HCT116 (cell line): Measurements from ENCODE around the gene RTN4RL1. TPM values are rescaled to one million over a fixed set of nuclear protein-coding genes. Genes with fewer than 3 reads are reported as not detected.

ENCODE experiments used
- ATAC-seq: fragments of 200-7000 bp; cut with Tn5 transposase; 2 replicates; pipeline ENCODE4 v1.9.1; 2020; ENCODE audit warnings: mild to moderate bottlenecking, moderate library complexity
- BruUV-seq: library from RNA; stranded (reverse); fragments of 400-500 nt; replicated peaks from 2 replicates; lab custom pipeline; 2021; lab: Mats Ljungman, UMichigan
- CTCF ChIA-PET: fragments of 300-600 bp; sonication (Branson Sonifier 250); formaldehyde crosslinking; loops from one replicate; lab custom pipeline; 2021; ENCODE audit warnings: antibody characterized with exemption; lab: Charles Lee
- POLR2A ChIA-PET: fragments of 300-600, 350-600 bp; sonication (Branson Sonifier 250); formaldehyde crosslinking; loops from one replicate; lab custom pipeline; 2021; ENCODE audit warnings: antibody characterized with exemption; lab: Charles Lee
- RAD21 ChIA-PET, 2 experiments: fragments of 300-600 bp; sonication (Branson Sonifier 250); formaldehyde crosslinking; loops; one replicate each; lab custom pipeline; 2023; ENCODE audit warnings: low total read pairs in 2 of 2; ENCODE audit not compliant: uncharacterized antibody in 2 of 2, unreplicated experiment in 2 of 2, low non-redundant PET in 1 of 2; lab: Charles Lee
- DNase-seq: peaks from one replicate; pipeline ENCODE4 v3.0.0-alpha.2; 2010; ENCODE audit warnings: low read depth, low spot score
- H2AFZ ChIP-seq: fragments of 200-600 bp; shearing (Covaris generic), sonication (generic); 2 replicates; pipeline ENCODE4 v1.6.1; 2017; ENCODE audit warnings: low read depth, mixed run types, mixed read lengths, antibody characterized with exemption, low read length; ENCODE audit not compliant: poor library complexity, severe bottlenecking
- H3K27ac ChIP-seq: 2 replicates; pipeline ENCODE4 v1.5.1; 2012; ENCODE audit warnings: low read depth, low read length
- H3K27me3 ChIP-seq: fragments of 200-600 bp; sonication (generic); 2 replicates; pipeline ENCODE4 v1.6.1; 2016; ENCODE audit warnings: mixed run types, low read length, mixed read lengths; ENCODE audit not compliant: insufficient read depth
- H3K36me3 ChIP-seq, 2 experiments: fragments of 200-500 bp in 1 of 2; fragments of 200-600 bp in 1 of 2; sonication (Bioruptor generic) in 1 of 2; sonication (generic) in 1 of 2; 2 replicates each; pipeline versions ENCODE4 v1.5.1 to v1.6.1; 2014 to 2016; ENCODE audit warnings: low read length in 2 of 2, inconsistent platforms in 1 of 2, mixed read lengths in 1 of 2, mixed run types in 1 of 2; ENCODE audit not compliant: insufficient read depth in 2 of 2, control insufficient read depth in 1 of 2
- H3K4me1 ChIP-seq, 2 experiments: fragments of 200-600 bp in 1 of 2; sonication (generic) in 1 of 2; 2 replicates each; pipeline versions ENCODE4 v1.5.1 to v1.6.1; 2012 to 2017; ENCODE audit warnings: low read length in 2 of 2, inconsistent platforms in 1 of 2, mild to moderate bottlenecking in 1 of 2, mixed read lengths in 1 of 2, mixed run types in 1 of 2, moderate library complexity in 1 of 2; ENCODE audit not compliant: insufficient read depth in 2 of 2, control insufficient read depth in 1 of 2
- H3K4me2 ChIP-seq: fragments of 200-600 bp; sonication (generic); 2 replicates; pipeline ENCODE4 v1.6.1; 2017; ENCODE audit warnings: mixed run types, low read length, mixed read lengths
- H3K4me3 ChIP-seq, 2 experiments: fragments of 200-600 bp in 1 of 2; sonication (generic) in 1 of 2; replicated peaks in 1 of 2; 2 replicates each; pipeline ENCODE4 v1.5.1; 2011 to 2016; ENCODE audit warnings: low read length in 2 of 2, control low read depth in 1 of 2, low read depth in 1 of 2, mild to moderate bottlenecking in 1 of 2, mixed read lengths in 1 of 2, mixed run types in 1 of 2
- H3K79me2 ChIP-seq: fragments of 200-600 bp; sonication (generic); 2 replicates; pipeline ENCODE4 v1.6.1; 2017; ENCODE audit warnings: mild to moderate bottlenecking, mixed run types, low read length, moderate library complexity, mixed read lengths; ENCODE audit not compliant: insufficient read depth
- H3K9ac ChIP-seq: fragments of 200-600 bp; sonication (generic); 2 replicates; pipeline ENCODE4 v1.6.1; 2016; ENCODE audit warnings: low read length, mixed read lengths
- H3K9me2 ChIP-seq: fragments of 200-600 bp; sonication (generic), shearing (Covaris generic); 2 replicates; pipeline ENCODE4 v1.6.1; 2017; ENCODE audit warnings: mixed run types, mild to moderate bottlenecking, moderate library complexity; ENCODE audit not compliant: insufficient read depth
- H3K9me3 ChIP-seq, 2 experiments: fragments of 200-500 bp in 1 of 2; fragments of 200-600 bp in 1 of 2; sonication (Bioruptor generic) in 1 of 2; sonication (generic) in 1 of 2; 2 replicates each; pipeline ENCODE4 v1.6.1; 2014 to 2017; ENCODE audit warnings: low read length in 2 of 2, mixed read lengths in 2 of 2, inconsistent platforms in 1 of 2, low read depth in 1 of 2, mild to moderate bottlenecking in 1 of 2, mixed run types in 1 of 2, moderate library complexity in 1 of 2; ENCODE audit not compliant: control insufficient read depth in 1 of 2, insufficient read depth in 1 of 2
- H4K20me1 ChIP-seq: fragments of 200-600 bp; sonication (generic), shearing (Covaris generic); 2 replicates; pipeline ENCODE4 v1.6.1; 2017; ENCODE audit warnings: mixed run types, mild to moderate bottlenecking, moderate library complexity; ENCODE audit not compliant: insufficient read depth
- CBX3 ChIP-seq: IDR thresholded peaks from 2 replicates; pipeline ENCODE4 v1.6.1; 2012; ENCODE audit warnings: low read depth
- ELF1 ChIP-seq: IDR thresholded peaks from 2 replicates; pipeline ENCODE4 v1.6.1; 2012; ENCODE audit warnings: low read depth, borderline replicate concordance
- JUND ChIP-seq: IDR thresholded peaks from 2 replicates; pipeline ENCODE4 v1.6.1; 2012
- POLR2AphosphoS5 ChIP-seq: IDR thresholded peaks from 2 replicates; pipeline ENCODE4 v1.6.1; 2011; ENCODE audit warnings: mild to moderate bottlenecking, low read depth, low read length, moderate library complexity
- SP1 ChIP-seq: IDR thresholded peaks from 2 replicates; pipeline ENCODE4 v1.6.1; 2012; ENCODE audit warnings: low read depth
- SRF ChIP-seq: IDR thresholded peaks from 2 replicates; pipeline ENCODE4 v1.6.1; 2012; ENCODE audit warnings: low read depth
- ZFX ChIP-seq: fragments of 450-650 bp; IDR thresholded peaks from 2 replicates; pipeline ENCODE4 v1.6.1; 2017
- ZNF274 ChIP-seq: fragments of 200-500 bp; sonication (Bioruptor generic); IDR thresholded peaks from 2 replicates; pipeline ENCODE4 v1.6.1; 2014; ENCODE audit warnings: mild to moderate bottlenecking, low read depth, low read length, inconsistent platforms
- intact Hi-C: fragments of 100-400 bp; cut with micrococcal nuclease; formaldehyde crosslinking; loops from 2 replicates; pipeline ENCODE4 v1.10.0; 2022
- total RNA-seq: library from RNA; stranded (reverse); gene quantifications from one replicate; pipeline ENCODE4 v1.2.1, GENCODE V29; 2021; ENCODE audit not compliant: unreplicated experiment
- TF ChIP-seq, protein P1 (sequence below): IDR thresholded peaks from 2 replicates; pipeline ENCODE4 v1.6.1; 2011; ENCODE audit warnings: mild to moderate bottlenecking, low read length, moderate library complexity; ENCODE audit not compliant: insufficient replicate concordance; ENCODE audit errors: extremely low read depth
- TF ChIP-seq, protein P2 (sequence below): IDR thresholded peaks from 2 replicates; pipeline ENCODE4 v1.6.1; 2012; ENCODE audit warnings: low read depth

The RTN4RL1 gene
- total RNA-seq, 1 experiment from 2014 or later, result 3.7 TPM

DNA sequence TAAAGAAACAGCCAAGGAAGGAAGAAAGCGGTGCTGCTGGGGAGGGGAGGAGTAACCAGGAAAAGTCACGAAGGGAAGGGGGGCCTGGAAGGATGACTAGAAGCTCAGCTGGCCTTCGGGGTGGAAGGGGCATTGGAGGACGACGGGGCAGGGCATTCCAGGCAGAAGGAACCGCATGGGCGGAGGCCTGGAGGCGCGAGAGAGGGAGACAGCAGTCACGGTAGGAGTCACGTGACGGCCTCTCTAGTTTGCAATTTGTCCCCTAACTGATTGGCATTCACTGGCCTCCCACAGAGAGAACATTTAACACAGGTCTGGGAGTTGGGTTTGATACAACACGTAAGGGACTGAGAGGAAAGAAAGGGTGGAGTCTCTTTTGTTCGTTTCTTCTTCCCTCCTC is 63.9 kb downstream of the RTN4RL1 start:
- no peak overlapping the region for H3K9ac ChIP-seq
- no peaks in the 10 kb centered on the region for H3K36me3 ChIP-seq
- H3K4me2 ChIP-seq, result no peak overlapping the region
- H3K79me2 ChIP-seq, result no peaks in the 10 kb centered on the region
- H3K4me1 ChIP-seq, result peaks cover 12 to 14% of the 10 kb centered on the region in 2 experiments
- TF ChIP-seq, protein P1, sequence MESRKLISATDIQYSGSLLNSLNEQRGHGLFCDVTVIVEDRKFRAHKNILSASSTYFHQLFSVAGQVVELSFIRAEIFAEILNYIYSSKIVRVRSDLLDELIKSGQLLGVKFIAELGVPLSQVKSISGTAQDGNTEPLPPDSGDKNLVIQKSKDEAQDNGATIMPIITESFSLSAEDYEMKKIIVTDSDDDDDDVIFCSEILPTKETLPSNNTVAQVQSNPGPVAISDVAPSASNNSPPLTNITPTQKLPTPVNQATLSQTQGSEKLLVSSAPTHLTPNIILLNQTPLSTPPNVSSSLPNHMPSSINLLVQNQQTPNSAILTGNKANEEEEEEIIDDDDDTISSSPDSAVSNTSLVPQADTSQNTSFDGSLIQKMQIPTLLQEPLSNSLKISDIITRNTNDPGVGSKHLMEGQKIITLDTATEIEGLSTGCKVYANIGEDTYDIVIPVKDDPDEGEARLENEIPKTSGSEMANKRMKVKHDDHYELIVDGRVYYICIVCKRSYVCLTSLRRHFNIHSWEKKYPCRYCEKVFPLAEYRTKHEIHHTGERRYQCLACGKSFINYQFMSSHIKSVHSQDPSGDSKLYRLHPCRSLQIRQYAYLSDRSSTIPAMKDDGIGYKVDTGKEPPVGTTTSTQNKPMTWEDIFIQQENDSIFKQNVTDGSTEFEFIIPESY, result no peak
- TF ChIP-seq, protein P2, sequence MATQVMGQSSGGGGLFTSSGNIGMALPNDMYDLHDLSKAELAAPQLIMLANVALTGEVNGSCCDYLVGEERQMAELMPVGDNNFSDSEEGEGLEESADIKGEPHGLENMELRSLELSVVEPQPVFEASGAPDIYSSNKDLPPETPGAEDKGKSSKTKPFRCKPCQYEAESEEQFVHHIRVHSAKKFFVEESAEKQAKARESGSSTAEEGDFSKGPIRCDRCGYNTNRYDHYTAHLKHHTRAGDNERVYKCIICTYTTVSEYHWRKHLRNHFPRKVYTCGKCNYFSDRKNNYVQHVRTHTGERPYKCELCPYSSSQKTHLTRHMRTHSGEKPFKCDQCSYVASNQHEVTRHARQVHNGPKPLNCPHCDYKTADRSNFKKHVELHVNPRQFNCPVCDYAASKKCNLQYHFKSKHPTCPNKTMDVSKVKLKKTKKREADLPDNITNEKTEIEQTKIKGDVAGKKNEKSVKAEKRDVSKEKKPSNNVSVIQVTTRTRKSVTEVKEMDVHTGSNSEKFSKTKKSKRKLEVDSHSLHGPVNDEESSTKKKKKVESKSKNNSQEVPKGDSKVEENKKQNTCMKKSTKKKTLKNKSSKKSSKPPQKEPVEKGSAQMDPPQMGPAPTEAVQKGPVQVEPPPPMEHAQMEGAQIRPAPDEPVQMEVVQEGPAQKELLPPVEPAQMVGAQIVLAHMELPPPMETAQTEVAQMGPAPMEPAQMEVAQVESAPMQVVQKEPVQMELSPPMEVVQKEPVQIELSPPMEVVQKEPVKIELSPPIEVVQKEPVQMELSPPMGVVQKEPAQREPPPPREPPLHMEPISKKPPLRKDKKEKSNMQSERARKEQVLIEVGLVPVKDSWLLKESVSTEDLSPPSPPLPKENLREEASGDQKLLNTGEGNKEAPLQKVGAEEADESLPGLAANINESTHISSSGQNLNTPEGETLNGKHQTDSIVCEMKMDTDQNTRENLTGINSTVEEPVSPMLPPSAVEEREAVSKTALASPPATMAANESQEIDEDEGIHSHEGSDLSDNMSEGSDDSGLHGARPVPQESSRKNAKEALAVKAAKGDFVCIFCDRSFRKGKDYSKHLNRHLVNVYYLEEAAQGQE, result no peak
- TF ChIP-seq CBX3 (no peak), JUND (no peak), ZFX (no peak), ELF1 (no peak), POLR2AphosphoS5 (no peak), SP1 (no peak), ZNF274 (no peak), SRF (no peak)
- TF ChIP-seq, all 23 proteins: peak for 0
- no peak overlapping the region for H3K4me3 ChIP-seq
- BruUV-seq, result no TSS peak
- CTCF ChIA-PET, result no interaction called here
- RAD21 ChIA-PET, result no interaction called here
- no peaks in the 10 kb centered on the region for H3K9me3 ChIP-seq
- no peak overlapping the region for H3K27ac ChIP-seq
- ATAC-seq (no peak), DNase-seq (no peak)
- H3K9me2 ChIP-seq, result no peaks in the 10 kb centered on the region
- no peaks in the 10 kb centered on the region for H3K27me3 ChIP-seq
- H2AFZ ChIP-seq, result no peak overlapping the region
- H4K20me1 ChIP-seq, result no peaks in the 10 kb centered on the region
- POLR2A ChIA-PET, result no interaction called here
- intact Hi-C loops, result no loop called here
